ENCODE data around the gene ZNF175. TPM values are rescaled to one million over a fixed set of nuclear protein-coding genes. Genes with fewer than 3 reads are reported as not detected.

ZNF175 gene
- total and polyA plus RNA-seq, 2 donors (not counting 3 experiments of a cell fraction or from before 2014, with no cell fraction given): 4.9 to 16.5 TPM

DNA sequence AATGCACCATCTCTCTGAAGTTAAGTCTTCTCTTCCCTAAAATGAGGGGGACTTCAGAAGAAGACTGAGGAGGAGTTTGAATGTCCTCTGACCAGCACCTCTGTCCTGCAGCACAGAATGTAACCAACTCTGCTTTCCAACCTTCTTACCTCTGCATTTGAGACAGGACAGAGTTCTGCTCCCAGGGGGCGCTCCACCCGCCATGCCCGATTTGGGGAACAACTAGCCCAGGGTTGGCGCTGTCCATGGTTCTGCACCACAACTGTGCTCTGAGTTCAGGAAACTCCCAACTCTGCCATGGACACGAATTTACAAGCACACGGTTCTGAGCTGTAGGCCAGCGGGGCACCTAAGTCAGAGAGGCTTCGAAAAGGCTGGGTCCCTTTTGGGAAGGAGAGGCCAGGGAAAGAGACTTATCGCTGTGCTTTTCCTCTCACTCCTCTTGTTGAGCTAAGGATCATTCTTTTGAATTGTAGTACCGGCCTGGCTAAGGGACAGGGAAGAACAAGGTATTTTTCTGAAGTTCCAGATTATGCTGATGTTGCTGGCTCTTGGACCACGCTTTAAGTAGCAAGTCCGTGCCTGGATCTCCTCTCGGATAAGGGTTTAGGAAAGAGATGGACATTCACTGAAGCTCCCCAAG is 37.0 kb downstream of the ZNF175 start:
- Histone ChIP-seq H3K79me2 (ENCODE audit: control insufficient read depth, insufficient read depth, low read length) (no peaks in the 10 kb centered on the region), H3K27me3 (ENCODE audit: control insufficient read depth in 2 of 2, insufficient read depth in 2 of 2, low read length in 2 of 2) (peaks cover 0 to 1% of the 10 kb centered on the region in 2 experiments), H4K20me1 (replicated peaks; ENCODE audit: control insufficient read depth, extremely low read depth, insufficient read depth, low read length) (no peaks in the 10 kb centered on the region), H3K4me3 (replicated peaks in 1 of 3; ENCODE audit: insufficient read depth in 1 of 3, low read depth in 1 of 3, low read length in 3 of 3) (no peak overlapping the region), H3K36me3 (ENCODE audit: control insufficient read depth in 2 of 2, extremely low read depth in 1 of 2, insufficient read depth in 2 of 2, low read length in 2 of 2) (no peaks in the 10 kb centered on the region), H3K9ac (replicated peaks; ENCODE audit: extremely low read depth, insufficient read depth, low read length) (no peak overlapping the region), H3K9me3 (replicated peaks; ENCODE audit: control insufficient read depth, insufficient read depth, low read length) (no peaks in the 10 kb centered on the region), H3K9me1 (replicated peaks; ENCODE audit: control insufficient read depth, extremely low read depth, insufficient read depth, low read length) (no peaks in the 10 kb centered on the region), H3K4me2 (ENCODE audit: insufficient read depth, low read length) (no peak overlapping the region), H2AFZ (ENCODE audit: low read depth, low read length) (no peak overlapping the region), H3K4me1 (ENCODE audit: control insufficient read depth, extremely low read depth, insufficient read depth, low read length) (no peaks in the 10 kb centered on the region), H3K27ac (ENCODE audit: insufficient read depth, low read depth, low read length) (no peak overlapping the region)
- intact Hi-C loops (cut with micrococcal nuclease): loop anchor here (1.0 to 5.0 kb wide), 3 partner anchors 49 to 170 kb away; no protein-coding TSS in a partner anchor
- FAIRE-seq (peak; percentile 83), DNase-seq (ENCODE audit: low read depth, low spot score) (peak; percentile 60)
- ChIA-PET POLR2A (no interaction called here), CTCF (interaction anchor here (0.6 to 1.9 kb wide), 15 partner anchors 8 to 187 kb away, joined by 3 to 20 read pairs (median 4); partner anchors contain the start of gene ZNF175)
- no TSS peak for BruUV-seq (replicated peaks)
- dilution Hi-C loops (cut with MboI; ENCODE audit: extremely low pct_ligation_motif_present, low sequenced_read_pairs): no loop called here
- TF ChIP-seq JUN (IDR thresholded peaks at IDR 0.05; ENCODE audit: borderline replicate concordance, insufficient read depth, insufficient read length, low read depth): no peak
- TF ChIP-seq, protein P1, sequence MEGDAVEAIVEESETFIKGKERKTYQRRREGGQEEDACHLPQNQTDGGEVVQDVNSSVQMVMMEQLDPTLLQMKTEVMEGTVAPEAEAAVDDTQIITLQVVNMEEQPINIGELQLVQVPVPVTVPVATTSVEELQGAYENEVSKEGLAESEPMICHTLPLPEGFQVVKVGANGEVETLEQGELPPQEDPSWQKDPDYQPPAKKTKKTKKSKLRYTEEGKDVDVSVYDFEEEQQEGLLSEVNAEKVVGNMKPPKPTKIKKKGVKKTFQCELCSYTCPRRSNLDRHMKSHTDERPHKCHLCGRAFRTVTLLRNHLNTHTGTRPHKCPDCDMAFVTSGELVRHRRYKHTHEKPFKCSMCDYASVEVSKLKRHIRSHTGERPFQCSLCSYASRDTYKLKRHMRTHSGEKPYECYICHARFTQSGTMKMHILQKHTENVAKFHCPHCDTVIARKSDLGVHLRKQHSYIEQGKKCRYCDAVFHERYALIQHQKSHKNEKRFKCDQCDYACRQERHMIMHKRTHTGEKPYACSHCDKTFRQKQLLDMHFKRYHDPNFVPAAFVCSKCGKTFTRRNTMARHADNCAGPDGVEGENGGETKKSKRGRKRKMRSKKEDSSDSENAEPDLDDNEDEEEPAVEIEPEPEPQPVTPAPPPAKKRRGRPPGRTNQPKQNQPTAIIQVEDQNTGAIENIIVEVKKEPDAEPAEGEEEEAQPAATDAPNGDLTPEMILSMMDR (IDR thresholded peaks at IDR 0.05; ENCODE audit: extremely low read depth in 1 of 2, insufficient read depth in 1 of 2, low read depth in 1 of 2, low read length in 2 of 2): peak; percentile 82
- TF ChIP-seq, protein P2, sequence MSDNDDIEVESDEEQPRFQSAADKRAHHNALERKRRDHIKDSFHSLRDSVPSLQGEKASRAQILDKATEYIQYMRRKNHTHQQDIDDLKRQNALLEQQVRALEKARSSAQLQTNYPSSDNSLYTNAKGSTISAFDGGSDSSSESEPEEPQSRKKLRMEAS (IDR thresholded peaks at IDR 0.05; ENCODE audit: insufficient read depth, insufficient read length): no peak
- TF ChIP-seq EZH2 (IDR thresholded peaks at IDR 0.05; ENCODE audit: borderline replicate concordance, low read depth, low read length, severe bottlenecking): no peak
- TF ChIP-seq FOS (IDR thresholded peaks at IDR 0.05; ENCODE audit: borderline replicate concordance, insufficient read depth, low read length): no peak
- no peak for TF ChIP-seq POLR2AphosphoS5 (IDR thresholded peaks at IDR 0.05; ENCODE audit: insufficient read depth, low read depth, low read length)

Measured in endothelial cell of umbilical vein (primary cell).